ENCODE data around the gene EPS8L2.

The EPS8L2 gene

GRCh38 chr11:704781-705645, 1.0 kb upstream of the EPS8L2 start:
- no peak for DNase-seq

GRCh38 chr11:706439-706956, 467 bp downstream of the EPS8L2 start:
- DNase-seq, result no peak

- no peak for DNase-seq
Measured at GRCh38 chr11:706957-707816, 1.2 kb downstream of the EPS8L2 start.

GRCh38 chr11:707817-708420, 1.9 kb downstream of the EPS8L2 start:
- DNase-seq, result no peak

GRCh38 chr11:708511-708910, 2.5 kb downstream of the EPS8L2 start:
- no peak for DNase-seq

- no peak for DNase-seq
Measured at GRCh38 chr11:709109-709997, 3.3 kb downstream of the EPS8L2 start.

- no peak for DNase-seq
Measured at GRCh38 chr11:714436-714835, 8.4 kb downstream of the EPS8L2 start.

- DNase-seq, result no peak
Measured at GRCh38 chr11:719214-720016, 13.4 kb downstream of the EPS8L2 start.

GRCh38 chr11:720017-720641, 14.1 kb downstream of the EPS8L2 start:
- DNase-seq, result no peak

- peak; percentile 43 for DNase-seq
Measured at GRCh38 chr11:720642-721246, 14.7 kb downstream of the EPS8L2 start.

GRCh38 chr11:721247-721740, 15.3 kb downstream of the EPS8L2 start:
- DNase-seq, result no peak

GRCh38 chr11:721741-722345, 15.8 kb downstream of the EPS8L2 start:
- peak; percentile 60 for DNase-seq

- DNase-seq, result no peak
Measured at GRCh38 chr11:722346-722811, 16.3 kb downstream of the EPS8L2 start.

GRCh38 chr11:723120-723883, 17.3 kb downstream of the EPS8L2 start:
- peak; percentile 55 for DNase-seq

GRCh38 chr11:724049-724777, 18.2 kb downstream of the EPS8L2 start:
- DNase-seq, result no peak

- DNase-seq, result no peak
Measured at GRCh38 chr11:724778-725386, 18.9 kb downstream of the EPS8L2 start.

- no peak for DNase-seq
Measured at GRCh38 chr11:725624-726202, 19.7 kb downstream of the EPS8L2 start.
